Uterus (tissue), 2 donors: ENCODE results near the gene MACROH2A1.

ENCODE experiments used
- POLR2A ChIP-seq, 2 donors: fragments of 450-650 bp; IDR thresholded peaks; one replicate each; pipeline ENCODE4 v1.6.1; 2016; ENCODE audit warnings: antibody characterized with exemption in 2 of 2, mild to moderate bottlenecking in 1 of 2, moderate library complexity in 1 of 2
- TF ChIP-seq, protein P1 (sequence below), 4 experiments: fragments of 200-600 bp in 2 of 4; fragments of 450-650 bp in 2 of 4; sonication (generic) in 2 of 4; IDR thresholded peaks; one replicate each; pipeline ENCODE4 v1.5.1; 2016 to 2019; ENCODE audit warnings: antibody characterized with exemption in 4 of 4, mild to moderate bottlenecking in 2 of 4, moderate library complexity in 1 of 4

- TF ChIP-seq POLR2A (IDR thresholded peaks at IDR 0.05): no peak
- TF ChIP-seq, protein P1, sequence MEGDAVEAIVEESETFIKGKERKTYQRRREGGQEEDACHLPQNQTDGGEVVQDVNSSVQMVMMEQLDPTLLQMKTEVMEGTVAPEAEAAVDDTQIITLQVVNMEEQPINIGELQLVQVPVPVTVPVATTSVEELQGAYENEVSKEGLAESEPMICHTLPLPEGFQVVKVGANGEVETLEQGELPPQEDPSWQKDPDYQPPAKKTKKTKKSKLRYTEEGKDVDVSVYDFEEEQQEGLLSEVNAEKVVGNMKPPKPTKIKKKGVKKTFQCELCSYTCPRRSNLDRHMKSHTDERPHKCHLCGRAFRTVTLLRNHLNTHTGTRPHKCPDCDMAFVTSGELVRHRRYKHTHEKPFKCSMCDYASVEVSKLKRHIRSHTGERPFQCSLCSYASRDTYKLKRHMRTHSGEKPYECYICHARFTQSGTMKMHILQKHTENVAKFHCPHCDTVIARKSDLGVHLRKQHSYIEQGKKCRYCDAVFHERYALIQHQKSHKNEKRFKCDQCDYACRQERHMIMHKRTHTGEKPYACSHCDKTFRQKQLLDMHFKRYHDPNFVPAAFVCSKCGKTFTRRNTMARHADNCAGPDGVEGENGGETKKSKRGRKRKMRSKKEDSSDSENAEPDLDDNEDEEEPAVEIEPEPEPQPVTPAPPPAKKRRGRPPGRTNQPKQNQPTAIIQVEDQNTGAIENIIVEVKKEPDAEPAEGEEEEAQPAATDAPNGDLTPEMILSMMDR (IDR thresholded peaks at IDR 0.05): no peak
Observed at GRCh38 chr5:135345956-135346731, 52.9 kb downstream of the MACROH2A1 start.
